H1 (cell line): ENCODE results near the gene AIF1L. TPM values are rescaled to one million over a fixed set of nuclear protein-coding genes. Genes with fewer than 3 reads are reported as not detected.

Experiments
- CHD1 ChIP-seq: IDR thresholded peaks from 2 replicates; pipeline ENCODE4 v1.6.1; 2012; ENCODE audit warnings: low read depth, low read length, improper control_type of control experiment
- CTBP2 ChIP-seq: IDR thresholded peaks from 2 replicates; pipeline ENCODE4 v1.7.0; 2011; ENCODE audit warnings: borderline replicate concordance, mild to moderate bottlenecking, moderate library complexity, mixed read lengths, low read length; ENCODE audit not compliant: insufficient read depth, insufficient read length
- GABPA ChIP-seq: IDR thresholded peaks from 2 replicates; pipeline ENCODE4 v1.6.1; 2011; ENCODE audit warnings: mild to moderate bottlenecking, low read length, moderate library complexity, borderline replicate concordance; ENCODE audit not compliant: insufficient read depth
- RFX5 ChIP-seq: IDR thresholded peaks from 2 replicates; pipeline ENCODE4 v1.6.1; 2011; ENCODE audit warnings: low read depth, low read length, improper control_type of control experiment, borderline replicate concordance
- SAP30 ChIP-seq: fragments of 300-600 bp; sonication (generic); IDR thresholded peaks from 2 replicates; pipeline ENCODE4 v1.7.1; 2012; ENCODE audit warnings: low read length, moderate library complexity, mild to moderate bottlenecking, inconsistent platforms; ENCODE audit not compliant: insufficient read depth, insufficient replicate concordance
- SP4 ChIP-seq: IDR thresholded peaks from 2 replicates; pipeline ENCODE4 v1.6.1; 2012; ENCODE audit warnings: low read length, inconsistent platforms
- SUZ12 ChIP-seq: fragments of 200-600 bp; sonication (generic); IDR thresholded peaks from 2 replicates; pipeline ENCODE4 v1.6.1; 2012; ENCODE audit warnings: mild to moderate bottlenecking, inconsistent platforms, low read length, moderate library complexity, mixed read lengths
- ZNF274 ChIP-seq: IDR thresholded peaks from 2 replicates; pipeline ENCODE4 v1.7.0; 2012; ENCODE audit warnings: low read length, borderline replicate concordance; ENCODE audit errors: extremely low read depth
- polyA plus RNA-seq, 7 experiments: library from polyadenylated mRNA; depleted of rRNA in 3 of 7; stranded (reverse) in 5 of 7; unstranded in 2 of 7; fragments of >200 nt in 5 of 7; fragments of 200-250 nt in 2 of 7; gene quantifications; 1 replicate in 5 of 7; 2 replicates in 1 of 7; 4 replicates in 1 of 7; pipeline versions ENCODE4 v1.2.1 to v1.2.3, GENCODE V29; 2011 to 2013; ENCODE audit warnings: missing spikeins in 2 of 7, mixed read lengths in 2 of 7
- total RNA-seq: library from RNA; stranded (reverse); fragmentation: NEBNext Ultra II Directional; extraction: Animal tissue kit (Norgen Biotek cat#: 25700); gene quantifications from 2 replicates; pipeline ENCODE4 v1.2.1, GENCODE V29; 2021
- TF ChIP-seq, protein P1 (sequence below): IDR thresholded peaks from 2 replicates; pipeline ENCODE4 v1.6.1; 2012; ENCODE audit warnings: inconsistent platforms

Gene AIF1L
- total and polyA plus RNA-seq, 2 of the 8 experiments (the other 6 are each of a cell fraction or from before 2014, with no cell fraction given) = 70.7 to 149 TPM

- TF ChIP-seq CHD1 (no peak), ZNF274 (no peak), SUZ12 (no peak), SP4 (no peak), RFX5 (0 out of 2 replicates have a peak, but pooled peaks have one; percentile 16), CTBP2 (no peak), SAP30 (no peak), GABPA (no peak)
- TF ChIP-seq, protein P1, sequence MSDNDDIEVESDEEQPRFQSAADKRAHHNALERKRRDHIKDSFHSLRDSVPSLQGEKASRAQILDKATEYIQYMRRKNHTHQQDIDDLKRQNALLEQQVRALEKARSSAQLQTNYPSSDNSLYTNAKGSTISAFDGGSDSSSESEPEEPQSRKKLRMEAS = peak; percentile 36; the same call in 1 of the 2 replicates
Observed at GRCh38 chr9:131096269-131097125, at the start of gene AIF1L (continued).
